Stimulated activated CD8-positive, alpha-beta memory T cell treated with anti-CD3 and anti-CD28 coated beads, Interleukin-12 subunit alpha, Interleukin-12 subunit beta, amount 100 ng/mL, for 1 hour (primary cell): ENCODE data around the gene ASPG.

Source experiments
- DNase-seq: peaks from one replicate; pipeline ENCODE4 v3.0.0-alpha.2; 2020; ENCODE audit warnings: low read depth

ASPG gene

DNA sequence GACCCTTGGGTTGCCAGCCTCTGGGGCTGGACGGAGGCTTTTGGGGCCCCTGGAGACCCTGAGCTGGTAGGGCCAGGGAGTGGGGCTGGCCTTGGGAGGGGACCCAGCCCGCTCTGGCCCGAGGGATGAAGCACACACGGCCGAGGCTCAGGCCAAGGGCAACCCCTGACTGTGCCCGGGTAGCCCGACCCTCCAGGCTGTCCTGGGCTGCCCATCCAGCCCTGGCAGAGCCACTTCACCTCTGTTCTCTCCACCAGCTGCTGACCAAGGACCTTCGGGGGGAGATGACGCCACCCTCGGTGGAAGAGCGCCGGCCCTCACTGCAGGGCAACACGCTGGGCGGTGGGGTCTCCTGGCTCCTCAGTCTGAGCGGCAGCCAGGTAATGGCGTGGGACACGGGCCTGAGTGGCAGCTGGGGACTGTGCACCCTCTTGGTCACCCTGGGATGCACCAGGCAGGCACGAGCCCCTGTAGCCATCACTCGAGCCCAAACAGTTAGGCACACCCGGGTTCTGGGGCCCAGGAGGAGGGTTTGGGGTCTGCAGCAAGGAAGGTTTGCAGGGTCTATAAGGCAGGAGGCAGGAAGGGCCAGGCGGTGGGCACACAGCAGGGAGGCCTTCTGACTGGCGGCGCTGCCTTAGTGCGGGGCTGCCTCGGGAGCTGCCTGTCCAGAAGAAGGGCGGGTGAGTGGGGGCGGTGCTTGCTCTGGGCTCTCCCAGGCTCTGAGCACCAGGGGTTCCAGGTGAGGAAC, 19.7 kb downstream of the ASPG start:
- DNase-seq: no peak

DNA sequence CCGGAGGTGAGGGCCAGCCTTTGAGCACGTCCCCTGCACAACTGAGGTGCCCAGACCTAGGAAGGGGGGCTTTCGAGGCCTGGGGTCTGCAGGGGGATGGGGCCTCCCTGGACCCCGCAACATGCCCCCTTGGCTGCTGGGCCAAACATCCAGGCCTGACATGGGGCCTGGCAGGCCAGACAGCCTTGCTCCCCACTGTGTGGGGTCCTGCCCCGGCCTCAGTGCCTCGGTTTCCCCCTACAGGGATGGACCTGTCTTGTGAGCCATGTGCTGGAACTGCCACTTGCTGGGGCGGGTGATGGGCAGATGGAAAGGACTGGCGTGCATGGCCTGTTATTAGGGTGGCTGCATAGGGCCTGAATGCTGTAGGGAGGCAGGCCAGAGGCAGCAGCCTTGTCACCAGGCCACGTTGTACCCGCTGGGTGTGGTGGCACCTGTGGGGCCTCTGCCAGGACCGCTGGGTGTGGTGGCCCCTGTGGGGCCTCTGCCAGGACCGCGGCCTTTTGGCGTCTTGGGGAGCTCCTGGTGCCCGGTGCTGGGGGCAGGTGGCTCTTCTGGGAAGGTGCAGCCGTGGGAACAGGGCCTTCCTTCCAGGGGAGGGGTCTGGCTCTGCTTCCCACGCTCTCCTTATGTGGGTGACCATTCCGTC, 20.4 kb downstream of the ASPG start:
- DNase-seq: no peak

DNA sequence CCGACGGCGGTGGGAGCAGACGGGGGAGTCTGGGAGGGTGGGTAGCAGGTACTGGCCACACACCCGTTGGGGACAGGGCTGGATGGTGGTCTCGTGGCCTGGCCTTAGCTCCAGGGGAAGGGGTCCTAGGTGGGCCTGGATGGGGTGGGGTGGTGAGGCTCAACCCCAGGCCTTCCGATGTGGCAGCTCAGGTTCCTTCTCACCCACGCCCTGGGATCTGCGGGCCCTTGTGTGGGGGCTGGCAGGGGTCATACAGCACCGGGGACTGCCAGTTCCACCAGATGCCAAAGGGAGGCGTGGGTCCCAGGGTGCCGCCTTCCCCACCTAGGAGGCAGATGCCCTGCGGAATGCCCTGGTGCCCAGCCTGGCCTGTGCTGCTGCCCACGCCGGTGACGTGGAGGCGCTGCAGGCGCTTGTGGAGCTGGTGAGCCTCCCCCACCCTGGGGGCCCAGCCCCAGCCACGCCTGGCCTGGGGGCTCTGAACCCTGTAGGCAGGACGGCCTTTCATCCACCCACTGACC, 21.0 kb downstream of the ASPG start:
- DNase-seq: no peak

DNA sequence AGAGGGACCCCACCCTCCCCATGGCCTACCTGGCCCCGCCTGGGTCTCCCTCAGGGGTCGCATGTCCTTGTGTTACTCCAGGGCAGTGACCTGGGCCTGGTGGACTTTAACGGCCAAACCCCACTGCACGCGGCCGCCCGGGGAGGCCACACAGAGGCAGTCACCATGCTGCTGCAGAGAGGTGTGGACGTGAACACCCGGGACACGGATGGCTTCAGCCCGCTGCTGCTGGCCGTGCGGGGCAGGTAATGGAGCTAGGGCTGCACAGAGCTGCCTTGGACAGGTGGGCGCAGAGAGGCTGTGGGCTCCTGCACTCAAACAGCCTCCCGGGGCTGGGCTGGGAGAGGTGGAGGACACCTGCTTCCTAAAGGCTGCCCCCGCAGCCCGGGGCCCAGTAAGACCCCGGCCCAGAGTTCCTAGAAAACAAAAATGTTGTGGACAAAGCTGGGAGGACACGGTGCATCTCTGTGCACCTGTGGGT, 21.6 kb downstream of the ASPG start:
- no peak for DNase-seq

DNA sequence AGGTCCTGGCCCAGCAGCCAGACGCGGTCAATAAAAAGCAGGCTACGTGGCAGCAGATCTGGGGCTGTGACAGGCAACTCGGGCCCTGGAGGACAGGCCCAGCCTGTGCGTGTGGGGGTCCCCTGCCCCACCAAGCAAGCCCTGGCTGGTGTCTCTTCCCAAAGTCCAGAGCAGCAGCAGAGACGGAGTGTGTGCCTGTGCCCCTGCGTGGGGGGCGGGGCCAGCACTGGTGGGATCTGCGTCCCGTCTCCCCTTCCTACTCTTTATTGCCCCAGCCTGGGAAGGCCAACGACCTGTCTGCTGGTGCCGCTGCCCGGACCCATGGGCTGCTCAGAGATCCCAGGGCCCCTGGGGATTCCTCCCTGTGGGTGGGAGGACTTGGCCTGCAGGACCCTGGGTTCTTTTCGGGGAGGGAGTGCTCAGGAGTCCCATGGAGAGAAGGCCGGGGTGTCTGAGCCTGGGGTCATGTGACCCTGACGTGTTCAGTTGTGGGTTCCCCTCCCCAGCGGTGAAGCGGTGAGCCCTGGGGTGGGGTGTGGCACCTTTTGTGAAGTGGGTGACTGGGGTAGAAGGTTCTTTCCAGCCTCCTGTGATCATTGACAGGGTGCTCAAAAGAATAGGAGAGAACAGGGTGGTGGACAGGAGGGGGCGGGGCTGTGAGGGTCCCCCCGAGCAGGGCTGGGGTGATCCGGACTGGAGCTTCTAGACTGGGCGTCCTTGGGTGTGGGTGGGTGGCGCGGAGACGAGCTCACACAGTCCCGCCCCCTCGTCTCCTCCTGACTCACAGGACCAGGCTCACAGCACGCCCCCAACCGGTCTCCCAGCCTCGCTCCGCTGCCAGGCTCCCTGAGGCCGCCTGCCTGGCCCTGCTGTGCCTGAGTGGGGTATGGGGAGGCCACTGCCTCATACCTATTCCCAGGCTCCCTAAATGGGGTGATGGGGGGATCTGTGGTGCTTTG, 22.4 kb downstream of the ASPG start:
- DNase-seq: no peak

DNA sequence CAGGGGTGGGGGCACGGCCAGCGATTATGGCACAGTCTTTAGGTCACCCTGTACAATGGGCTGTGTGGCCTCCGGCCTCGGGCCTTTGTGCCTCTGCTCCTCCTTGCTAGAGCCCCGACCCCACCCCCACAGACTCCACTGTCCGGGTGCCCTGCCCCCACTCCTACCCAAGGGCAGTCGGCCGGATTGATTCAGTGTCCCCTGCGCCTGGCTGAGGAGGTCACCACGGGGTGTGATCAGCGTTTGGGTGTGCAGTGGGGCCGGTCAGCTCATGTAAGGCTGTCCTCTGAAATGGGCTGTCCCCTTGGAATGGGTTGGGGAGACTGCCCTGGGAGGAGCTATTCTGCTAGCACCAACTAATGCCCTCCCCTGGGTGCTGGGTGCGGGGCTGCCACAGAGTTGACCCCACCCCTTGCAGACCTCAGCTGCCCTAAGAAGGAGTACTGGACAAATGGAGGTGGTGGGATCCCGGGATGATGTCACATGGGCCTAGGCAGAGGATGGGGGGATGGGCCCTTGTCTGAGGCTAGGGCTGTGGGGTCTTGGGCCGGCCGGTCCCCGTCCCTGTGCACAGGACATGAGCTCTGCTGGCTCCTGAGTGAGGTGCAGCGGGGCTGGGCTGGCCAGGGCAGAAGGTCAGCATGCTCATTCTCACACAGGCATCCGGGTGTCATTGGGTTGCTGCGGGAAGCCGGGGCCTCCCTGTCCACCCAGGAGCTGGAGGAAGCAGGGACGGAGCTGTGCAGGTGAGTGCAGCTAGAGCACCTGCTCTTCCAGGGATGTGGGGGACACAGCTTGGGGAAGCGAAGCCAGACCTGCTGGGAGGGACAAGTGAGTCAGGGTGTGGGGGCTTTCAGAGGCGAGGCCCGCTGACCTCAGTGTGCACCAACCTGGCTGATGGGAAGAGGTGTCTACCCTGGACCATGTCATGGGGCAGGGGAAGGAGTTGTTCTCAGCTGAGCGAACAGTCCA, 23.4 kb downstream of the ASPG start:
- DNase-seq: no peak

DNA sequence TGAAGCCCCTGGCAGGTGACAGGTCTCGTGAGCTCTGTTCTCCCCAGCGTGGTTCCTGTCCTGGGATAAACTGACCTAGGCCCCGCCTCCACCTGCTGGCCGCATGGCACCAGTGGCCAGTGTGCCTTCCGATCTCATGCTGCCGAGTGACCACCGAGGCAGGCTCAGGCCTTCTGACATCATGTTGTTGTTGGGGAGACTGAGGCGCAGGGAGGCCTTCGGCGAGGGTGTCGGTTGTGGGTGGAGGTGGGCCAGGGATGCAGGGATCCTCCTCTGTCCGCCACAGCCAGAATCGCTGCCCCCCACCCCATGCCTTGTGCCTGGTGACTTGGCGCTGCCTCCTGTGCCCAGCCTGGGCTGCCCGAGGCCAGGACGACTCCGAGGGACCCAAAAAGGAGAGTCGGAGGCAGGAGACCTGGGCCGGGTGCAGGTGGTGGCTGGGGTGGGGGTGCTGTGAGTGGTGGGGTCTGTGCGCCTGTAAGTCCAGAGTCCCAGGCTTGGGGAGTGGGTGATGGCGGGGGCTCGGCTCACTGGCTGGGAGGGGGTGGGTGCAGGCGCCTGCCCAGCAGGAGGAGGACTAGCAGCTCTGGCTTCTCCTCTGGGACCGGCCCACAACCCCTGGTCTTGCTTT, 24.3 kb downstream of the ASPG start:
- DNase-seq: no peak

DNA sequence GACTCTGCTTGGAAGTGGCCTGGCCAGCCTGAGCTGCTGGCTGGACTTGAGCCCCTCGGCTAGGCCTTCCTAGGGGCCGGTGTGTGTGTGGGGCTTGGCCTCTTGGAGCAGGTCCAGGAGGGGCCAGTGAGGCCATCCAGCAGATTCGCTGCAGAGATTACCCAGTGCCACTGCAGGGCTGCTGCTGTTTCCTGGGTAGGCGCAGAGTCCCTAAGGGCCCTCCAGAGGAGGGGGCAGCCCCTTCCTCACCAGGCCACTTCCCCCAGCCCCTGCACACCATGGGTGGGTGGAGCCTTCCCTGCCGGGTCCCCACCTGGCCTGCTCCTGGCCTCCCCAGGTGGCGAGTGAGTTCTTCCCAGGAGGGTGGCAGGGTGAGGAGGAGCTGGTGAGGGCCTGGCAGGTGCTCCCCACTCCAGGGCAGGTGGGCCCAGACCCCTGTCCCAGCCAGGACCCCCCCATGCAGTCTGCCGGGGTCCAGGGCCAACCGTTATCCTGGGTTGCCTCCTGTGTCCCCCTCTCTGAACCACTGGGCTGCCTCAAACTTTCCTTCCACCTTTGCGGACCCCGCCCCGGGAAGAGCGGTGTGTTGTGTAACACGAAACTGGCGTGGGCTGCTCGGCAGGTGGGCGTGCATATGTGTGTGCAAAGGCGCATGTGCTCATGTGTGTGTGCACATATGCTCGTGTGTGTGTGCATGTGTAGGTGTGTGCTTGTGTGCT, 25.1 kb downstream of the ASPG start:
- DNase-seq: no peak

DNA sequence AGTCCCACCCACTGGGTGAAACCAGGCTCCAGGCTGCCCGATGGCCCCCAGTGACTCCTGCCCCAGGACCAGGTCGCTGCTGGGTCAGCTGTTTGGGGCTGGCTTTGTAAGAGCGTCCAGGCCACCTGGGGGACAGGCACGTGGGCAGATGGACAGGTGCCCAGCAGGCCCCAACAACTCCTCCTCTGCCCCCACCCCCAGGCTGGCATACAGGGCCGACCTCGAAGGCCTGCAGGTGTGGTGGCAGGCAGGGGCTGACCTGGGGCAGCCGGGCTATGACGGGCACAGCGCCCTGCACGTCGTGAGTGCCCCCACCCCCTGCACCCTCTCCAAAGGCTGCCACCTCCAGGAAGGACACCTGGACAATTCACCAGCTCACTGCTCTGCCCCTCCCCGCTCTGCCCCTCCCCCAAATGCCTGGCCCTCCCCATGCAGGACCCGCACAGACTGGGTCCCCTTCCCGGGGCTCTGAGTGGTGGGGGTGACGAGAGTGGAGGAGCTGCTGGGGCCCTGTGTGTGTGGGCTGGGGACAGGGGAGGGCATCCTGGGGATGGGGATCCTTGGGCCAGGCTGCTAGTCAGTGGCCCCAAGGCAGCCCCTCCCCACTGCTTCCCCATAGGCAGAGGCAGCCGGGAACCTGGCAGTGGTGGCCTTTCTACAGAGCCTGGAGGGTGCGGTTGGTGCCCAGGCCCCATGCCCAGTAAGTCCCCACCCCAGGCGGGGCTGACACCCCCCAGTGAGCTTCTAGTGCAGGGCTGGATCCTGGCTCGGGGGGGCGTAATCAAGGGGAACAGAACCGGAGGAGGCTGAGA, 26.0 kb downstream of the ASPG start:
- no peak for DNase-seq

DNA sequence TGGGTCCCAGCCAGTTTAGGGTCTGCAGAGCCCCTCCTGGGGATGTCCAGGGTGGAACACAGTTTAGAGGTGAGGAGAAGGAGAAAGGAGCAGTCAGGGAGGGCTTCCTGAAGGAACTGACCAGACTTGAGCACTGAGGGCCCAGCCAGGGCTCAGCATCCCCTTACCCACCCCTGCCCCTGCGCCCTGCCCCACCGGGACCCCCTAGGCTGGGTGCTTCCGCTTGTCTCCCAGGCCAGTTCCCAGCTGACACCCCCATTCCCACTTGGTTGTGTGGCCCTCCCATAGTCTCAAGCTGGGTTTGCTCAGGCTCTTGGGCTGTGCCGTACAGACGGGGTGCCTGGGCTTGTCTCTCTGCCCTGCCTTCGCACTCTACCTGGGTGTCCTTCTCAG, 26.6 kb downstream of the ASPG start:
- DNase-seq: no peak

DNA sequence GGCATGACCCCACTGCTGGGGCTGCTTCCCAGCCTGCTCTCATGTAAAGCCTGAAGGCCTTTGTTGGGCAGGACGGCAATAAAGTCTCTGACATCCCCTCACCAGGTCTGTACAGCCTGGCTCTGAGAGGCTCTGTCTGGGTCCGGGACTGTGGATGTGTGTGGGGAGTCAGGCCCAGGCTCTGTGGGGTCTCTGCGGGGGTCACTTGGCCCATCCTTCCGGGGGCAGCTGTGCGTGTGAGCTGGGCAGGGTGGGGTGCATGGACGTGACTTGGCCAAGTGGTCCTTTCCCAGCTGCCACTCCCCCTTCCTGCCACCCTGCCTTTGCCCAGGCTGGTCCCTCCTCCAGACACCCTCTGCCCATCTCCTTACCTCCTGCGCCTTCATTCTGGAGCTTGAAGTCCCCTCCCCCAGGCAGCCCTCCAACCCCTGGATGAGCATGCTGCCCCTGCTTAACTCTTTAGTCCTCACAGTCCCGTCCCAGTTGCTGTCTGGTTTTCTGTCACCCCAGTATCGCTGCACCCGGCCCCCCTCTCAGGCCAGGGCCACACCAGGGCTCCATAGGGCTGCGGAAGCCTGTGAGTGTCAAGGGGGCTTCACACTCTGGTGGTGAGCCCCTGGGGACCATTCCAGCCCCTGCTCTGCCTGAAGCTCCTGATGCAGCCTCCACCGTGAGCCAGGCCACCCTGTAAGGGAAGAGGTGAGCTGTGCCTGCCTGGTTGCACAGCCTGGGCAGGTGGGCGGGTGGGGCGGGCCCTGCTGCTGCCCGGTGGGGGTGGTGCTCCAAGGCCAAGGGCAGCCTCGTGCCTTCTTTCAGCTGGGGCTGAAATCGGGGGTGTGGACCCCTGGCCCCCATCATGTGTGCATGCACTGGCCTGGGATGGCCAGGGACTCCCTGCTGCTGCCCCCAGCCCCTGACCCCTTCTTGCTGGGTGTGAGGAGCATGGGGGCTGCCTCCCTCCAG, 27.4 kb downstream of the ASPG start:
- no peak for DNase-seq

DNA sequence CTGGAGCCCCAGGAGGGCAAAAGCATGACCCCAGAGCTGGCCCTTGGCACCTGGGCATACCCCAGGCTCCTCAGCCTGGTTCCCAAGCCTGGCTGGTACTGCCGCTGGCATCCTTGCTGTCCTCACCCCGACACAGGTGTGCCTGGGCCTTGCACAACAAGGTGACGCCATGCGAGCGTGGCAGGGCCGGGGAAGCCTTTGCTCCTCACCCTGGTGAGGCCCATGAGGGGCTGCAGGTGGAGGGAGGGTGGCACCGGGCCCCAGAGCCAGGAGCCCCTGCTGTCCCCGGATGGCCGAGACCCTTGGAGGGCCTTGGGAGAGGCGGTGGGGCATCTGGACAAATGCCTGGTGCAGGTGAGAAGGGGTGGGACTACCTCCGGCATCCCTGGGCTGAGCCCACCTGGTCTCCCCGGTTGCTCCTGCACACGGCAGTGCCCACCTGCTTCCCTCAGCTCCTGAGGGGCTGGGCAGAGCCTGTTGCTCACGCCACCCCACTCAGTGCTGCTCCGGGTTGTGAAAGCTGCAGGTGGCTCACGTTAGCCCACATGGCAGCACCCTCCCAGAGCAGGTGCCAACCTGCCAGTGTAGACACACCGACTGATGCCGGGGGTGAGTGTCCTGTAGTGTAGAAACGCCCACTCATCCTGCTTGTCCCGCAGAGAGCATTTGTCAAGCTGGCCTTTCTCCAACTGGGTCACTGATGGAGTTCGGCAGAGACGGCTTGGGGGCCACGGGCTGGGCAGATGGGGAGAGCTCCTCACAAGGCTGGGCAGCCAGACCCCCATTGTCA, 28.3 kb downstream of the ASPG start:
- no peak for DNase-seq

DNA sequence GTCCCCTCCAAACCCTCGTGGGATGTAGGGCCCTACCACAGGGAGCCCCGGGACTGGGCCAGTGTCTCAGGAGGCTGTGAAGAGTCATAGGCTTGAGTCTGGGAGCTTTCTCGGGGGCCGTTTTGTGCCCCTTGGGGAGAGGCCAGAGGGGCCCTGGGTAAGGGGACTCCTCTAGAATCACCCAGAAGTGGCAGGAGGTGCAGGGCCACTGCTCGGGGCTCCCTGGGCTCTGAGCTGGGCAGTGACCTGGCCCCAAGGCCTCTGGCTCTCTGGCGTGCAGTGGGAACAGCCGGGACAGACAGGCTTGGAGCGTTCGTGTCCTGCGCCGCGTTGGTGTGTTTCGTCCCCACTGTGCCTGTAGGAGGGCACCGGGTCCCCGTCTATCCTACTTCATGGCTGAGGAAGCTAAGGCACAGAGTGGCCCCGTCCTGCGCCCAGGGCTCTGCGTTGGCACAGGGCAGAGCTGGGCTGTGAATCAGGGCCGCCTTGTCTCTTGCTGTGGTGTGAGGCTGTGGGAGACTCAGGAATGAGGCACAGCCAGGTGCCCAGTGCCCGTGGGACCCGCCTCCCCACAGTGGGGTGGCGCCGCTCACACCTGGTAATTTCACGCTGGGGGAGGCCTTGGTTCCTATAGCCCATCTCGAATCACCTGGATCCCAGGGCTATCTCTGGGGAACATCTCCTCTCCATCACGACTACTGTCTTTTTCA, 29.1 kb downstream of the ASPG start:
- no peak for DNase-seq

DNA sequence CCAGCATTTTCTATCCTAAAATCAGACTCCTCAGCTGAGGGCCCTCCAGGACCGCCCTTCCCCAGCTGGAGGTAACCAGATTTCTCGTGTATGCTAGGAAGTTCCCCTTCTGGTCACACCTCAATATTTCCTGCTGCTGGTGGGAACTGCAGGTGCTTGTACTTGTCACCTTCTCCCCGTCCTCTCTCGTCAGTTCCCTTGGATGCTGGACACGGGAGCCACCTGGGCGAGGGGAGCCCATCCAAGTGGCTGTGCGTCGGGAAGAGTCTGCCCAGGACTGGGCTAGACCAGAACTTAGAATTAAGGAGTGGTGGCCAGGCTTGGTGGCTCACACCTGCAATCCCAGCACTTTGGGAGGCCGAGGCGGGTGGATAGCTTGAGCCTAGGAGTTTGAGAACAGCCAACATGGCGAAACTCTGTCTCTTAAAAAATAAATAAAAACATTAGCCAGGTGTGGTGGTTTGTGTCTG, 29.7 kb downstream of the ASPG start:
- no peak for DNase-seq

DNA sequence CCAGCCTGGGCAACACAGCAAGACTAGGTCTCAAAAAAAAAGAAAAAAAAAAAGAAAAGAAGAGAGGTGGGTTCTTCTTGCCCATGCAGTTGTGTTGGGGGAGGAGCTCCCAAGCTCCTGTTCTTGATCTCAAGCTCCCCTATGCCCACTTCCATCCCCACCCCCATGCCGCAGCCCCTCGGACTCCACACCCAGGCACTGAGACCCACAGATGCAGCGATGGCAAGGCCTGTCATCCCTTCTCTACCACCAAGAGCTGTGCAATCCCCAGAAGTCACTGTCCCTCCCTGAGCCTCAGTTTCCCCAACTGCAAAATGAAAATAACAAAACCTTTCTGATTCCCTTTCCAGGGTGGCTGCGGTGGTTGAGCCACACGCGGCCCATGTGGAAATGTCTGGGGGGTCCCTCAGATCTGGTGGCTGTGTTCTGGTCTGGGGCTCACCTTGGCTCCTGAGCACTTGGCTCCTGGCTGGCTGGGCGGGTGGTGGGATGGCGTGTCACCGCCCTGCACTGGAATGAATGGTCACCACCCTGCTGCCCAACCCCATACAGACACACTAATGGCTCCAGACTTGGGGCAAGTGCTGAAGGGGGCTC, 30.3 kb downstream of the ASPG start:
- DNase-seq: no peak

DNA sequence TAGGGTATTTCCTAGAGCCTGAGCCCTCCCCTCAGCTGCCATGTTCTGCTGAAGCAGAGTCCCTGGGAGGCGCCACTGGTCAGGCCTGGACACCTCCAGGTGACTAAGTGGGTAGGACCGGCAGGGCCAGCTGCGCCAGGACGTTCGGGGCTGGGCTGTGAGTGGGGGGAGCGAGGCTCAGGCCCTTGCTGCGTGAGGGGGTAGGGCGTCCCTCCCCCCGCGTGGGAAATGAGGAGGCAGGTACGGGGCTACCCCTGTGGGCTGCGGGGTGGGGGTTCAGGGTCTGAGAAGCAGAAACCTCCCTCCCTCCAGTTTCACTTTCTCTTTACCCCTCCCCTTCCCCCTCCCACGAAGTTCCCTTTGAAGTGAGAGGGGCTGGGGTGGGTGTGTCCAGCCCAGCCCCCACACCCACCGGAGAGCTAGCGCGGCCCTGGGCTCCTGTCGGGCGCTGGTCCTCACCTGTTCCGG, 30.8 kb downstream of the ASPG start:
- no peak for DNase-seq
